ENCODE measurements around the gene SERPINB3.
"Not testable (repeated sequence)": the region's sequence is repeated elsewhere in the genome, so short reads cannot be mapped to it uniquely, and the experiment has no call there.

The SERPINB3 gene

DNA sequence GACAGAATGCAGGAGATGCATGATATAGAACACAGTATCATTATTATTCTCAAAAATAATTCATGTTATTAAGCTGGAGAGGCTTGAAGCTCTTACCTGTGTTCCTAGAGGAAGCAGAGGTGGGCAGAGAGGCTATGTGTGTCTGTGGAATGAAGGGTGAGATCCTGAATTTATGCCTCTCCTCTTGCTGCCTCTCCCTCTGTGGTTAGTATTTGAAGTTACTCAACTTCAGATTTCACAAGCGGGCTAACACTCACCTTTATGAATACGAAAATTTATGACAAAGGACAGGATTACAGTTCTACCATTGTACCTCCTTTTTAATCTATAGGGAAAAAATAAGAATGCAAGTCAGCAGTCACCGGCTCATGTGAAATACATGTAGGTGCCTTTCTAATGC is at the start of gene SERPINB3:
TSS of gene SERPINB3 (minus strand) at position 144 of the 400 bp plus-strand sequence. CDS start 677 bp downstream, outside the sequence.
- not testable (repeated sequence) for DNase-seq

DNA sequence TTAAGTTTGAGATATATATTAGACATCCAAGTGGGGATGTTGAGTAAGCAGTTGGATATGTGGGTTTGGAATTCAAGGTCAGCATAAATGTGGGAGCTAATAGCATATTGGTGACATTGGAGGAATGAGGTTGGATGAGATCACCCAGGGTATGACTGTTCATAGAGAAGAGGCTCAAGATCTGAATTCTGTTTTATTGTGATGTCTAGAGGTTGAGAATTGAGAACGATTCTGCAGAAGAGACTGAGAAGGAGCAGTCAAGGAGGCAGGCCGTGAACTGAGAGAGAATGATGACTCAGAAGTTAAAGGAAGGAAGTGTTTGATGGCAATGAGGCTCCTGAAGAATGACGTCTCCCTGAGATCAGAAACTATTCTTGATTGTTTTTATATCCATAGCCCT is 47.0 kb upstream of the SERPINB3 start:
- DNase-seq, result no peak

DNA sequence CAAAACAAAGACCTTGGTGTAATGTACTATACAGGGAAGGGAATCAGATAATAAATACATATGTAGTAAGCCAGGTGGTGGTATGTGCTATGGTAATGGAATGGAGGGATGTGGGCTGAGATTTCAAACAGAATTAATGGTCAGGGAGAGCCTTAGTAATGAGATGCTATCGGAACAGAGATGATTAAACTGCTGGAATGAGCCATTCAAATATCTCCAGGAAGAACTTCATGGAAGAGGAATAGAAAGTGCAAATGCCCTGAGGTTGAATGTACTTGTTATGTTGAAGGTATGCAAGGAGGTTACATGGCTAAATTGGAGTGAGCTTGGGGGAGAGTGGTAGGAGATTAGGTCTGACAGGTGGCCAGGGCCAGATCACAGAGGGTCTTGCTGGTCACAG is 46.1 kb upstream of the SERPINB3 start:
- no peak for DNase-seq

DNA sequence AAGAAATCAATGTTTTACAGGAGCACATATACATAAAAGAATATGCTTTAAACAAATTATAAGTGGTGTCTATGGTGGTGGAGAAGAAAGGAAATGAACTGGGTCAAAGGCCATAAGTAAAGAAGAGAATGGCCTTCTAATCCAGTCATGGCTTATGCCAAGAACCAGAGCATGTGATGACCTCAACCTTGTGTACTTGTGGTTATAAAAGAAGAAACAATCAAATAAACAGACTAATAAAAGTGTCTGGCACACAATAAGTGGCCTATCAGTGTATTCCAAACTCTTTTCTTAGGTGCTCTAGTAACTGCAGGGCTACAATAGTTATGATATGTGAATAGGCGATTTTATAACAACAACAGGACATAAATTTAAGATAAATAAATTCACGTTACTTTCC is 43.7 kb upstream of the SERPINB3 start:
- no peak for DNase-seq

DNA sequence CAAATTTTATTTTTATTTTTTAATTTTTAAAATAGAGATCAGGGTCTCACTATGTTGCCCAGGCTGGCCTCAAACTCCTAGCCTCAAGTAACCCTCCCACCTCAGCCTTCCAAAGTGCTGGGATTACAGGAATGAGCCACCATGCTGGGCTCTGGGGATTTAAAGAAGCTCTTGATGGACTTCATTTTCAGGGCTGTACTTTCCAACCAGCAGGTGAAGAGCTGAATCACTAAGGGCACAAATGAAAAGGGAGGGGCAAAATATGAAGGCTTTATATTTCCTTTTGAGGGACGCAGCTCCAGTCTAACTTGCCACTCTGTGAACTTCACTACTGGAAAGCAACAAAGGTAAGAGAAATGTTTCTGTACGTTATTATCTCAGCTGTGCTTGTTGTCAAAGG is 41.0 kb upstream of the SERPINB3 start, which contains the start of gene SERPINB11:
TSS of gene SERPINB11 (plus strand) at position 301 of the 400 bp plus-strand sequence. CDS start 7,234 bp downstream, outside the sequence.
- no peak for DNase-seq

DNA sequence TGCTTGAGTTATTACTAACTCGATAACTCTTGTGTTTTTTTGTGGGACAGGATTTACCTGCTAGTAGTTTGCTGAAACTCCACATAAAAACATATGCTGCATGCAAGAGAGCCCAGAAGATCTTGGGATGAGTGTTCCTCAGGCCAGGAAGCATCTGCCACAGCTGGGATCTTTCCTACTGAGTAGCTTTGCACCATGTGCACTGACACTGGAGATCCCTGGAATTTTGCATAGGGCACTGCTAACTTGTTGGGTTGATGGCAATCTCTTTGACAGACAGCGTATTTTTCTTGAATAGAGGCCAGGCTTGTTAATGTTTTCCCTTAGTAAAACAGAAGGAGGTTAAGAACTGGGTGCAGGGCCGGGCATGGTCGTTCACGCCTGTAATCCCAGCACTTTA is 40.3 kb upstream of the SERPINB3 start:
- no peak for DNase-seq

DNA sequence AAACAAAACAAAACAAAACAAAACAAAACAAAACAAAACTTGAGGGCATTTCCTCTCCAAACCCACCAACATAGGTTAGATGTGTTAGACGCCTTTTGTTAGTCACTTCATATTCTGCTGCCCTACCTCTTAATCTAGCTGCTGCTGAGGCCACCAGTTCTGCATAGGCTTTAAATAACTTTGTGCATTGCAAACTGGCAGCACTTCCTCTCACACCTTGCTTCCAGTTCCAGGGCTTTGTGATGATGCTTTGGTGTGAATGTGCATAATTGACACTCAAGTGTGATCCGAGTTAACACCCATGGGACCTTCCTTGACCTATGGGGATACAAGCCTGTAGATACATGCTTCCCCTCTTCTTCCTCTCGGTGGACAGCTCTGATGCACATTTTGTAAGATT is 38.8 kb upstream of the SERPINB3 start:
- no peak for DNase-seq

DNA sequence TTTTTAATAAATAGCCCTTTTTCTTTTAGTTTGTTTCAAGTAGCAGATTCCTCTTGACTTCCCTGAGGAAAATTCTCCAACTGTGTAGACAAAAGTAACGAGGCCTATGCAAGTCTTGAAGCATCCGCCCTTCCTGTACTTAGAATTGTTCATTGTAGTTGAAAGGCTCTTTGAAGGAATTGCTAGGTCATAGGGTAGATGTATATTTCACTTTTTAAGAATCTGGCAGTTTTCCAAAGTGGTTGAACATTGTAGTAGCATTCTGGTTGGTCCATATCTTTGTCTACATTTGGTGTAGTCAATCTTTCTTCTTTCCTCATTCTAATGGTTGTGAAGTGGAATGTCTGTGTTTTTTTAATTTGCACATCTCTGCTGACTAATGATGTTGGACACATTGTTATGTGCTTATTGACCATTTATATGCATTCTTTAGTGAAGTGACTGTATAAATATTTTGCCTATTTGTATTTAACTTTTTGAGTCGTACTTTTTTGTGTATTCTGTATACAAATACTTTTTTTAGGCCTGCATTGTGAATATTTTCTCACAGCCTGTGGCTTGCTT is 35.5 kb upstream of the SERPINB3 start:
- no peak for DNase-seq

DNA sequence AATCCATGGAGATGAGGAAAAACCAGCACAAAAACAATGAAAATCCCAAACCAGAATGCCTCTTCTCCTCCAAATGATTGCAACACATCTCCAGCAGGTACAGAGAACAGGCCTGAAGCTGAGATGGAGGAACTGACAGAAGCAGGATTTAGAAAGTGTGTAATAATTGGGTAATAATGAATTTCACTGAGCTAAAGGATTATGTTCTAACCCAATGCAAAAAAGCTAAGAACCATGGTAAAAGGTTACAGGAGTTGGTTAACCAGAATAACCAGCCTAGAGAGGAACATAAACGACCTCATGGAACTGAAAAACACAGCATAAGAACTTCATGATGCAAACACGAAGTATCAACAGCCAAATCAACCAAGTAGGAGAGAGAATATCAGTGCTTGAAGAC is 27.4 kb upstream of the SERPINB3 start:
- DNase-seq, result no peak

DNA sequence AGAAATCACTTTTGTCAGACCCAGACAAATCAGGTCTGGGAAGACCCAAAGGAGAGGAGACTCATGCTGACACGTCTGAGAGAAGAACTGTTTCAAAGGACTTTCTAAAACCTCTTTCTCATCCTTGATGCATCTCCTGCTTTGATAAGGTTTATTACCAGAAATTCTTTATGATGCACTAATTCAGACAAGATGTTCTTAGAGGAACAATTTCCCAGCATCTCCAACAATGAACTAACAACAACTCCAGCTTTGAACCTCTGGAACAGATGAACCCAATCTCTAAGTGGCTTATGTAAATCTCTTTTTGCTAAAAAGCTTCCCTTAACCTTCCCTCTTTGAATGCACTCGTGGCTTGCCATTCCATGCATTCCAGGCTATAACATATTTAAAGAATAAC is 25.2 kb upstream of the SERPINB3 start:
- no peak for DNase-seq

DNA sequence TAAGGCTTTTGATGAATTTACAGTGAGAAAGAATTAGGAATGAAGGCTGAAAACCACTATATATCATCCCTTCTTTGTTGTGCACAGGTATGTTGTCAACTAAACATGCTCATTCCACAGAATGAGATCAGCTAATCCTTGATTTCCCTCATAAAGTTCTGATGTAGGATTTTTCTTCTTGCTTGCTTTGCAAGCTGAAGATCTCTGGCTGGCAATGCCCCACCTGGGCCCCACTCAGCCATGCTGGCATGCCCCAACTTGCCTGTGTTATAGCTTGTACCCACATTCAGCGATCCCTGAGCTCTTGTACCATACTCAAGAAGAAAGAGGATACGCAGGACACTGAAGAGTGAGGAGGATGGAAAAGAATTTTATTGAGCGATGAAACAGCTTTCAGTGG is 23.0 kb upstream of the SERPINB3 start:
- DNase-seq, result no peak

DNA sequence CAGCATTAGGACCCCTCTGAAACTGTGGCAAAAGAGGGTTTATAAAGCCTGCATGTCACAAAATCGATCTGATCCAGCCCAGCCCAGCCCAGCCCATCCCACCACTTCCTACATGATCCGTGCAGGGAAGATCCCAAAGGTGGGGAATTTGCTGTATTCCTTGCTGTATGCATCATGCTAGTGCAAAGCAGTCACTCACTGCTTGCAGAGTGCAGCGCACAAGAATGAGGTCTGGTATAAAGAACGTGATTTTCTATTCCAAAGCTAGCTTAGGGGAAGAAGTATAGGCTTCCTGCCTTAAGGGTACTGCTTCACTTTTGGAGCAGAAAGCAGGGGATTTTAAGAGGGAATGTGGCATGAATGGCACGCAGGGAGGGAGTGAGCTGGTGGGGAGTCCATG is 22.2 kb upstream of the SERPINB3 start:
- no peak for DNase-seq

DNA sequence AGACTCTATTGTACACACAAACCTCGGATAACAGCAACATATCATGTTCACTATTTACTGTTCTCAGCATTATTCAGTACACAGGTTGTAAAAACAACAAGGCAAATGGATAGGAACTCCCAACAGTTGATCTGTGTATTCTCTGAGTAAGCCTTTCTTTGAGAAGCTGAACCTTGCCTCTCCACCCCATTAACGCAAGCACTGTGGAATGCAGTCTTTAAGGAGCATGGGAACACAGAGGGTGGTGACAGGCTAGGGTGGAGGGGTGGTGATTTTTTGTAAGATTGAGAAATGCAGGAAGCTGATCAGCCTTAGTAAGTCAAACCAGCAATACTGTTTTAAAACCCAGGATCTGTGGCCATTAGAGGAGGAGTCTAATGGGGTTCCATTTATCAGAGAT is 21.5 kb upstream of the SERPINB3 start:
- no peak for DNase-seq

DNA sequence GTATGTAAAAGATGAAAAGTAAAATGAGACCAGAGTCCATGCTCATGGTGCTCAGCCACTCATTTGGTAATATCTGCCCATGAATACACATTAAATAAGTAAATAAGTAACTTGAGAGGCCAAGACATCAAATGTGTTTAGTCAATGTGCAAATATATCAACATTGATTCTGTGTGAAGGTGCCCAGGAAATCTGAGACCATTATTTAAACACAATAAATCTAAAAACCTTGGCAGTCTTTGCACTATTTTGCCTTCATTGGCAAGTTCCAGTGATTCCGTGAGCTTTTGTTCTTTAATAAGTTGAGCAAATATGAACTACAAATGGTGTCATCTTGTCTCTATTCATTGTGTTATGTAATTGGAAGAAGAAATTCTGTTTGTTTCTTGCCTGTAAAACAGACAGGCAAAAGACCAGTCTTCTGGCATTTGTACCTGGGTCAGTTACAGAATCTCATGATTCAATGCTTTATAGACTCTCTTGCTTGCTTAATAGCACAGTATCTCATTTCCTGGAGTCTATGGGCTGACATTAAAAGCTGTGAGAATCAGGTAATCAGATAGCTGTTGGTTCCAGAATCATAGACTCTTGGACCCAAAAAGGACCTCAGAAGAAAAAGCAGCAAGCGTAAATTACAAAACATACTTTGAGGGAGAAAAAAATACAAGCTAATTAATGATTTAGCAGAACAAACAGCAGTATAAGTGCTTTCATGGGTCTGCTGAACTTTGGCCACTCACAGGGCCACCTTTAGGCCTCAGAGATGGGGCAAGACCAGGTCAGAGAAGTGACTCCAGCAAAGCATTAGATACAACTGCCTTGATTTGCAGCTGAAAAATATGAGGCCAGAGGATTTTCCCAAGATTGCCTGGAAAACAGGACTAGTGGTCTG is 20.0 kb upstream of the SERPINB3 start:
- DNase-seq, result no peak

DNA sequence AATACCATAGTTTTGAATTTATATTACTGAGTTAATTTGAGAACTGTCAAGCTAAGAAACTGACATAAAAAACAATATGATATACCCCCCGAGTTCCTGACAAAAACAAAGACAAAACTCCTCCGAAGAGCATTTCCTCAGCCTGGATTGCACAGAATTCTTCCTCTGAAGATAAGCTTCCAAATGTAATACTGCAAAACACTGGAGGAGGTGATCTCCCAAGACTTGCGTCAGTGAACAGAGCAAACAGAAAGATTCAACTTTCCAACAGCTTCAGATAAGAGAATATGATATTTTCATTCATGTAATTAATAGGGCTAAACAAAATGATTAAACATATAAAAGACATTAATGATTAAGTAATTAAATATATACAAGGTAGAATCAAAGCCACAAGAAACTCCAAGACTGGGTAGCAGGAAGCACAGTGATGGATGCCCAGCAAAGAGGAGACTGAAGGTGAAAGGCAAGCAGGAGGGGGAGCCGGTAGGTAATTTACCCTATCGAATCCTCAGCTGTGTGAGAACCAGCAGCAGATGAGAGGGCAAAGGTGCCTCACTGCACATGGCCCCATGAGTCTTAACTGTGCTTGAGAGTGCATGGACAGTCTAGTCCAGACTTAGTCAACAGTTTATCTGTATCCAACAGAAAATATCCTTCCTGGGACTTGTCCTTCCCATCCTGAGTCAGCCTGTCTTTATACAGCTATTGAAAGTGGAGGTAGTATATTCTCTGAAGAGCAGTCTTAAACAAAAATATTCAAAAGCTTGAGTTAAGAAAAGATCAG is 18.3 kb upstream of the SERPINB3 start:
- no peak for DNase-seq

DNA sequence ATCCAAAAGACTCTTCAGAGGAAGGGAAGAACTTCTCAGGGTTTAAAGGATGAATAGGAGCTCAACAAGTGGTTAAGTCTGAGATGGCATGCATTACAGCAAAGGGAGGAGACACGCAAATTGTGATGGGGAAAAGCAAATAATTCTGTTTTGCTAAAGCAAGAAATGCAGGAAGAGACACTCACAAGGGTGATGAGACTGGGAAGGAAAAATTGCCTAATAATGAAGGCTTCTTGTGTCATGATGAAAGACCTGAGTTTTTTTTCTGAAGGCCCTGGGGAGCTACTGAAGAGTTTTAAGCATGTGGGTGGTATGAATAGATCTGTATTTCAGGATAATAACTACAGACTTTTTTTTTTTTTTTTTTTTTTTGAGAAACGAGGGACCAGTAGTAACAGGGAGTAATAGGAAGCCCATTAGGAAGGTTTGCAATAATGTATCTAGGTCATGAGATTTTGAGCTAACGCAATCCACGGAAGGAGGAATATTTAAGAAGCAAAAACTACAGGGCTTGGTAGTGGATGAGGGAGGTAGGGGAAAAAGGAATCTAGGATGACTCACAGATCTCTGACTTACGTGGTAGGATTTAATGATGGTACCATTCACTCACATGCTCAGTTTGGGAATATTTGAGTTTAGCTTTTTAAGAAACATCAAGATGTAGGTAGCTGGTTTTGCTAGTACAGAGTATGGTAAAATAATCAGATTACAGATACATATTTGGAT is 16.0 kb upstream of the SERPINB3 start:
- no peak for DNase-seq

DNA sequence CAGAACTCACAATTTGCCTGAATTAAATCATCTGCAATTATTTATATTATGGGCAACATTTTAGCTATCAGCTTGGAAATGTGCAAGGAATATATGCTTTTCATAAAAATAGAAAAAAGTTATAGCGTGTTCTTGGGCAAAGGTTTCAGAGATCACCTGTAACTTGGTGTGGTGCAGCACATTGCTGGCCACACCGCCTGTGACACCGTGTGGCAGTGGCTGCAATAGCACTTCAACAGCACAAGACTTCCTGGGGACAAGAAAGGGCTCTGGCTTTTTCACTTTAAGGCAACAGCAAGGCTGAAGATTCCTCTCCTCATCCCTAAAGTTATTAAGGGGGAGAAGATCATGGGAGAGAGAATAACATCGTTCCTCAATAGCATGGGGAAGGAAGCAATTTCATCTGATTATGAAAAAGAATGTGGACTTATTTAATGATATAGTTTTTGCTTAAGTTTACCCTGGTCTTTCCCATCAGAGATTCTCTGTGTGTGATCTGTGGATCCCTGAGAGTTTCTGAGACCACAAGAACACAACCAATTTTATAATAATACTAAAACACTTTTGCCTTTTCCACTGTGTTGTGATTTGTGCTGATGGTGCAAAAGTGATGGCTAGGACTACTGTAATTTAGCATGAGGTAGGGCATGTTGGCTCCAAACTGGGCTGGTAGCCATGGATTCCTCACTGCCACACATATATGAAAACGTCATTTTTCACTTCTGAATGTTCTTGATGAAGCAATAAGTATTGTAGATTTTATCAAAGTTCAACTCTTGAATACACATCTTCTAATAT is 15.0 kb upstream of the SERPINB3 start:
- DNase-seq, result no peak

DNA sequence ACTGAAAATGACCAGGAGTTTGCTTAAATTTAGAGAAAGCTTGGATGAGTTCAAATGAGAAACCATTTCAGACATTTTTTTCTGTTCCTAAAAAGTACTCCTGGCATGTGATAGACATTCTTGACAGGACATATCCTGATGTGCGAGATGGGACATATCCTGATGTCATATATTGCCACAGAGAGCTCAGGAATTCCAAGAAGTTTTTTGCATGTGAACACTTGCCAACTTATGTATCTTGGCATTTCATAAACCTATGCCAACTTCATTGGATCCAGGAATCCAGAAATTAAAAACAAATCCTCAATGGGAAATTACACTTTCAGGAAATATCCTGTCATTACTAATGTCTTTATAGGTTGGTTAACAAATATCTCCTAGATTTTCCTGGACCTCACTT is 2.9 kb upstream of the SERPINB3 start:
- no peak for DNase-seq

DNA sequence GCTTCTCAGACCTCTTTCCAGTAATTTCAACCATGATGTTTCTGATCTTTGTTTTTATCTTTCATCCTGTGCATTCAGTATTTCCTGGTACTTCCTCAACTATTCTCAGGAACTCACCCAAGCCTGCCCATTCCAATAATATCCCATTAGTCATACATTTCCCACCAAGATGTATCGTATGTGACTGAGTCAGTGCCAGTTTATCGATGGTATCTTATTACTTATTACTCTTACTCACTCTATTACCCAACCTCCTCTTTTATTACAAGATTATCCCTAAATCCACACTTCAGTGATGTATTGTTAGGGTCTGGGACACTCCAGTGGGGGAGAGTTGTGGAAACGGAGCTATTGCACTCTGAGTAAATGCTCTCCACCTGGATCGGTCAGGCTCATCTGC is 2.8 kb downstream of the SERPINB3 start:
- not testable (repeated sequence) for DNase-seq

DNA sequence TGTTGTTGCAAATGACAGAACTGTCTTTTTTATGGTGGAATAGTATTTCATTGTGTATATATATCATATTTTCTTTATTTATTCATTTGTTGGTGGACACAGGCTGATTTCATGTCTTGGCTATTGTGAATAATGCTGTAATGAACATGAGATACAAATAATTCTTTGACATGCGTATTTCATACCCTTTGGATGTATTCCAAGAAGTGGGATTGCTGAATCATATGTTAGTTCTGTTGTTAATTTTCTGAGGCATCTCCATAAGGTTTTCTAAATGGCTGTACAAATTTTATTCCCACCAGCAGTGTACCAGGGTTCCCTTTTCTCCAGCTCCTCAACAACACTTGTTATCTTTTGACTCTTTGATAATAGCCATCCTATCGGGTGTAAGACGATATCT is 11.4 kb downstream of the SERPINB3 start:
- not testable (repeated sequence) for DNase-seq

DNA sequence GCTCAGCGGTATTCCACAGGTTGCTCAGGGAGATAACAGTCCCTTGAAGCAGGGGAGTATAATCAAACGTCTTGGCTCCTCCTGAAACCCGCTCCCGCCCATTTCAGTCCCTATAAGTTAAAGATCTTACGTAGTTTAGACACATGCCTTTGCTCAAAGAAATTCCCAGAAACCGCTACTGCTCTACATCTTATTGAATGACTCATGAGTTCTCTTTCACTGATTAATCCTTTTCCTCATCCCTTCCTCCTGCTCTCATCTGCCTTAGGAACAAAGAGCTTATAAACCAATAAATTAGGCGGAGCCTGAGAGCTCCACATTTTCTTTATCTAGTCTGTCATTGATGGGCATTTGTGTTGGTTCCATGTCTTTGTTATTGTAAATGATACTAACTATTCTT is 13.5 kb downstream of the SERPINB3 start:
- DNase-seq, result no peak

DNA sequence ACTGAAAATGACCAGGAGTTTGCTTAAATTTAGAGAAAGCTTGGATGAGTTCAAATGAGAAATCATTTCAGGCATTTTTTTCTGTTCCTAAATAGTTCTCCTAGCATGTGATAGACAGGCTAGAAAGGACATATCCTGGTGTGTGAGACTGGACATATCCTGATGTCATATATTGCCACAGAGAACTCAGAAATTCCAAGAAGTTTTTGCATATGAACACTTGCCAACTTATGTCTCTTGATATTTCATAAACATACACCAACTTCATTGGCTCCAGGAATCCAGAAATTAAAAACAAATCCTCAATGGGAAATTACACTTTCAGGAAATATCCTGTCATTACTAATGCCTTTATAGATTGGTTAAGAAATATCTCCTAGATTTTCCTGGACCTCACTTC is 14.8 kb downstream of the SERPINB3 start:
- DNase-seq, result no peak

Data from CD4-positive, alpha-beta T cell treated with Interleukin-17A for 4 hours (primary cell).